ENCODE results near the gene BCAP29.

BCAP29 gene

DNA sequence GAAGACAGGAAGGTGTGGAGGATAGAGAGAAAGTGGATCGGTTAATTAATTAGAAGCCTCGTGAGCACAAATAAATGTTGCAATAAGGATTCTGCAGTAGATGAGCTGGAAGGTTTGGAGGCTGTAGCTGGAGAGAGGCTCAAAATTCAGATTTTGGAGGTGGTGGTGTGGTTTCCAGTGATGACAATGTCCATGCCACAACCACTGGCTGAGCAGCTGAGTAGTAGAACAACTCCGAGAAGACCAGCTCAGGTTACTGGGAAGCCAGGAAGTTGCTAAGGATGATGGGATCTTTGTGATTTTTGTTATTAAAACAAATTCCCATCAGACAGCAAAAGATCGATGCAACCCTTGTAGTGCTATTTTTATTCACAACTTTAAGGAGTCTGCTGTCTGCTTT is 88.2 kb downstream of the BCAP29 start:
- no peak for DNase-seq (ENCODE audit: low spot score)
